Duodenal mucosa (tissue), 2 donors: Measurements from ENCODE around the gene KIF22.

Source experiments
- H3K27ac ChIP-seq: one replicate; pipeline ENCODE4 v1.7.0; 2013; ENCODE audit warnings: low read depth, low read length
- H3K27me3 ChIP-seq, 2 donors: one replicate each; pipeline ENCODE4 v1.7.0; 2013; ENCODE audit warnings: low read length in 2 of 2, control low read depth in 1 of 2; ENCODE audit not compliant: insufficient read depth in 2 of 2, control insufficient read depth in 1 of 2
- H3K36me3 ChIP-seq, 2 donors: one replicate each; pipeline ENCODE4 v1.7.0; 2013; ENCODE audit warnings: low read length in 2 of 2, control low read depth in 1 of 2; ENCODE audit not compliant: insufficient read depth in 2 of 2, control insufficient read depth in 1 of 2
- H3K4me1 ChIP-seq, 2 donors: one replicate each; pipeline ENCODE4 v1.7.0; 2013; ENCODE audit warnings: low read length in 2 of 2, control low read depth in 1 of 2; ENCODE audit not compliant: insufficient read depth in 2 of 2, control insufficient read depth in 1 of 2
- H3K4me3 ChIP-seq, 2 donors: one replicate each; pipeline ENCODE4 v1.7.0; 2013; ENCODE audit warnings: low read length in 2 of 2, low read depth in 1 of 2
- H3K9ac ChIP-seq, 2 donors: one replicate each; pipeline ENCODE4 v1.7.0; 2013; ENCODE audit warnings: low read length in 2 of 2, low read depth in 1 of 2
- H3K9me3 ChIP-seq, 2 donors: one replicate each; pipeline ENCODE4 v1.7.0; 2013; ENCODE audit warnings: low read length in 2 of 2, control low read depth in 1 of 2; ENCODE audit not compliant: control insufficient read depth in 1 of 2

The KIF22 gene

GRCh38 chr16:29815032-29815721 lies 24.6 kb downstream of the KIF22 start:
- peak overlapping the region; percentile 50 to 70 for H3K9ac ChIP-seq
- H3K4me1 ChIP-seq = peaks cover 43 to 67% of the 10 kb centered on the region in 2 donors

DNA sequence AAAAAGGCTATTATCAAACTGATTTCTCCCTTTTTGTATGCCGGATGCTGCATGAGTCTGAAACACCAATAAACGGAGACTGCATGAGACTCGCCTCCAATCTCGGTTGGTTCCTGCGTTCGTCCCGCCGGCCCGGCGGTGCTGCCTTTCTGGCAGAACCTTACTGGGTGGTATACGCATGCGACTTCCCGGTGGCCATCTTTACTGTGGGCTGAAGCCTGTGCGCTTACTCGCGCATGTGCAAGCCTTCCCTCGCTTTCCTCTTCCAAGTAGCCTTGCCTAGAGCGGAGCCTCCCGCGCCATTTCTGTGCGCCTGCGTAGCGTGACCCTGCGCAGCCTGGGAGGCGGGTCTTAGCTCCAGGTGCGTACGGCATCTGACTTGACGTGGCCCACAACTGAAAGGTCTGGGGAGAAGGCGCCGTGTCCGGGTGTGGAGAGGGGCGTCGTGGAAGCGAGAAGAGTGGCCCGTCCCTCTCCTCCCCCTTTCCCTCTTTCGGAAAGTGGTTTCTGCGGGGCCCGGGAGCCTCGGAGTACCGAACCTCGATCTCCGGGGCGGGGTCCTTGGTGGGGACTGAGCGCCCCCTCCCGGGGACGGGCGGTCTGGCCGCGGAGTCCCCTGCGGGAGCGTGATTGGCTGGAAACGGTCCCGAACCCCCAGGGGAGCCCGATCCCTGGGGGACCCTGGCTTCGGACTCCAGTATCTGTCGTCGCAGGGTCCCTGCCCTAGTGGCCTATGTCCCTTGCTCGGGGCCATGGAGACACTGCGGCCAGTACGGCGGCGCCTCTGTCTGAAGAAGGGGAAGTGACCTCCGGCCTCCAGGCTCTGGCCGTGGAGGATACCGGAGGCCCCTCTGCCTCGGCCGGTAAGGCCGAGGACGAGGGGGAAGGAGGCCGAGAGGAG lies 25.5 kb downstream of the KIF22 start, which contains the start of gene PAGR1:
Gene PAGR1 (plus strand): TSS at position 360 of the 901 bp plus-strand sequence. CDS start 374 bp downstream, at position 734.
- Histone ChIP-seq H3K4me3 (peak within 1 kb of the TSS; percentile 86 to 94), H3K27ac (peak within 1 kb of the TSS; percentile 91), H3K9me3 (no peaks in the 10 kb centered on the region), H3K27me3 (peaks cover 8 to 14% of the 10 kb centered on the region in 2 donors), H3K9ac (peak within 1 kb of the TSS; percentile 79 to 92), H3K36me3 (peaks cover 0 to 10% of the 10 kb centered on the region in 2 donors), H3K4me1 (peaks cover 34 to 62% of the 10 kb centered on the region in 2 donors)

More at GRCh38 chr16:29815032-29815721, 24.6 kb downstream of the KIF22 start:
- Histone ChIP-seq H3K27ac (no peak overlapping the region), H3K4me3 (peak overlapping the region; percentile 86 to 94), H3K36me3 (peaks cover 2 to 12% of the 10 kb centered on the region in 2 donors), H3K9me3 (no peaks in the 10 kb centered on the region), H3K27me3 (peaks cover 8 to 14% of the 10 kb centered on the region in 2 donors)

- Histone ChIP-seq H3K9ac (peak overlapping the region; percentile 79 to 92), H3K4me1 (peaks cover 34 to 62% of the 10 kb centered on the region in 2 donors), H3K27me3 (peaks cover 8 to 14% of the 10 kb centered on the region in 2 donors), H3K36me3 (peaks cover 0 to 10% of the 10 kb centered on the region in 2 donors), H3K4me3 (peak overlapping the region; percentile 86 to 94), H3K27ac (peak overlapping the region; percentile 91), H3K9me3 (no peaks in the 10 kb centered on the region)
Observed at GRCh38 chr16:29816694-29817441, 26.3 kb downstream of the KIF22 start.

DNA sequence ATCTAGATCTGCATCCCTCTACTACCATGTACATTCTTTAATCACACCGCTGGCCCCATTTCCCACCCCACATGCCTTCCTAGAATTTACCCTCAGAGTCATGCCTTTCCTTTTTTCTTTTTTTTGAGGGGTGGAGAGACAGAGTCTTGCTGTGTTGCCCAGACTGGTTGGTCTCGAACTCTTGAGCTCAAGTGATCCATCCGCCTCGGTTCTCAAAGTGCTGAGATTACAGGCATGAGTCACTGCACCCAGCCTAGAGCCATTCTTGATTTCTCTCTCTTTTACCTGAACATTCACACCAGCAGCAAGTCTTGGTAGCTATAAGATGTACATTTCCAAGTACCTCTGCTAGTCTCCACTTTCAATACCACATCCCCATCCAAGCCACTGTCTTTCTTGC lies 27.5 kb downstream of the KIF22 start:
- Histone ChIP-seq H3K36me3 (peaks cover 0 to 10% of the 10 kb centered on the region in 2 donors), H3K9me3 (no peaks in the 10 kb centered on the region), H3K4me3 (no peak overlapping the region), H3K9ac (no peak overlapping the region), H3K27me3 (peaks cover 3 to 6% of the 10 kb centered on the region in 2 donors), H3K4me1 (peaks cover 34 to 67% of the 10 kb centered on the region in 2 donors), H3K27ac (no peak overlapping the region)

- Histone ChIP-seq H3K4me3 (peak overlapping the region; percentile 94 to 98), H3K27ac (no peak overlapping the region), H3K36me3 (peaks cover 0 to 10% of the 10 kb centered on the region in 2 donors)
Observed at GRCh38 chr16:29819506-29819905, 29.0 kb downstream of the KIF22 start.

GRCh38 chr16:29820271-29820701 lies 29.7 kb downstream of the KIF22 start, which contains the start of gene MVP:
MVP (plus strand) TSS chr16:29820462; CDS start chr16:29830550, 10,088 bp downstream.
- H3K36me3 ChIP-seq = peaks cover 0 to 10% of the 10 kb centered on the region in 2 donors
- H3K9ac ChIP-seq = peak within 1 kb of the TSS; percentile 90 to 96
- H3K9me3 ChIP-seq = no peaks in the 10 kb centered on the region
- peak within 1 kb of the TSS; percentile 95 for H3K27ac ChIP-seq
- H3K4me1 ChIP-seq = peaks cover 47 to 78% of the 10 kb centered on the region in 2 donors
- peak within 1 kb of the TSS; percentile 94 to 98 for H3K4me3 ChIP-seq
- no peaks in the 10 kb centered on the region for H3K27me3 ChIP-seq

More at GRCh38 chr16:29819506-29819905, 29.0 kb downstream of the KIF22 start:
- Histone ChIP-seq H3K27me3 (peaks cover 0 to 1% of the 10 kb centered on the region in 2 donors), H3K4me1 (peaks cover 43 to 78% of the 10 kb centered on the region in 2 donors), H3K9me3 (no peaks in the 10 kb centered on the region), H3K9ac (peak overlapping the region; percentile 90 to 96)

GRCh38 chr16:29820730-29821642 lies 30.4 kb downstream of the KIF22 start:
- peaks cover 3 to 10% of the 10 kb centered on the region in 2 donors for H3K36me3 ChIP-seq
- peaks cover 53 to 84% of the 10 kb centered on the region in 2 donors for H3K4me1 ChIP-seq
- no peaks in the 10 kb centered on the region for H3K9me3 ChIP-seq
- peak overlapping the region; percentile 94 to 98 for H3K4me3 ChIP-seq
- H3K27ac ChIP-seq = peak overlapping the region; percentile 95
- peak overlapping the region; percentile 90 to 96 for H3K9ac ChIP-seq
- H3K27me3 ChIP-seq = no peaks in the 10 kb centered on the region

- H3K9me3 ChIP-seq = no peaks in the 10 kb centered on the region
- H3K4me1 ChIP-seq = peaks cover 55 to 89% of the 10 kb centered on the region in 2 donors
- H3K36me3 ChIP-seq = peaks cover 3 to 10% of the 10 kb centered on the region in 2 donors
- H3K27me3 ChIP-seq = no peaks in the 10 kb centered on the region
- peak overlapping the region; percentile 90 to 96 for H3K9ac ChIP-seq
- peak overlapping the region; percentile 94 to 98 for H3K4me3 ChIP-seq
- H3K27ac ChIP-seq = peak overlapping the region; percentile 95
Observed at GRCh38 chr16:29821643-29822115, 31.1 kb downstream of the KIF22 start.
